HG02884 (cell line): Measurements from ENCODE around the gene RAP1GAP2.
"Not testable (repeated sequence)": the region's sequence is repeated elsewhere in the genome, so short reads cannot be mapped to it uniquely, and the experiment has no call there.

ENCODE experiments used
- ATAC-seq: cut with Tn5 transposase; IDR thresholded peaks from one replicate; pipeline ENCODE4 v1.9.1; 2021; ENCODE audit warnings: mild to moderate bottlenecking, moderate library complexity; ENCODE audit not compliant: unreplicated experiment

Gene RAP1GAP2

GRCh38 chr17:2990396-2990795 lies 194.2 kb downstream of the RAP1GAP2 start:
- no peak for ATAC-seq

- not testable (repeated sequence) for ATAC-seq
These were observed 195.3 kb downstream of the RAP1GAP2 start for GRCh38 chr17:2991396-2992180.

DNA sequence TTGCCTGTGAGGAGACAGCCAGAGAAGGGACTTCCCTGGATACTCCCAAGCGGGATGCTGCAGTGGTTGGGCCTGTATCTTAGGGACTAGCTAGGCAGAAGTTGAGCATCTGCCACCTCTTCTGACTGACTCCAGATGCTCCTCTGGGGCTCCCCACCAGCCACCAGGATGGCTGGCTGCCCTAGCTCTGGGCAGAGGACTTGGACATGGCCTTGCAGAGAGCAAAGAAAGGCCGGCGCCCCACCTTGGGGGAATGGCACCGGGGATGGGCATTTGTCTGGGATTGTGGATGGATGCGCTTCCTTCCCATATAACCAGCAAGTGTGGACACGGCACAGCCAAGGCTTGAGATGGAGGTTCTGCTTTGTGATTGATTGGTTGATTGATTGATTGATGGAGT lies 198.2 kb downstream of the RAP1GAP2 start:
- ATAC-seq, result no peak

DNA sequence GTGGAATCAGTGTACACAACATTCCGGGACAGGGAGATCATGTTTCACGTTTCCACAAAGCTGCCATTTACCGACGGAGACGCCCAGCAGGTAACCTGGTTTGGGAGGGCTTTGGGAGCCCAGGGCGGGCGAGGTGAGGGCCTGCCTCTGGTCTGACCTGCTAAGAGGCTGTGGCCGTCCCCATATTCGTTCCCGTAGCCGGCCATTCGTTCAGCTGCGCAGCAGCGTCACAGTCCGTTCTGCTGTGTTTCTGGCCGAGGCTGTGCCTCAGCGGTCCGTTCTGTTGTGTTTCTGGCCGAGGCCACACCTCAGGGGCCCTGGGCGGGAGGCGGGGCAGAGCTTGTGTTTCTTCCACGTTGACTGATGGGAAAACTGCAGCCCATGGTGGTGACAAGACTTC lies 199.1 kb downstream of the RAP1GAP2 start:
- ATAC-seq, result no peak

DNA sequence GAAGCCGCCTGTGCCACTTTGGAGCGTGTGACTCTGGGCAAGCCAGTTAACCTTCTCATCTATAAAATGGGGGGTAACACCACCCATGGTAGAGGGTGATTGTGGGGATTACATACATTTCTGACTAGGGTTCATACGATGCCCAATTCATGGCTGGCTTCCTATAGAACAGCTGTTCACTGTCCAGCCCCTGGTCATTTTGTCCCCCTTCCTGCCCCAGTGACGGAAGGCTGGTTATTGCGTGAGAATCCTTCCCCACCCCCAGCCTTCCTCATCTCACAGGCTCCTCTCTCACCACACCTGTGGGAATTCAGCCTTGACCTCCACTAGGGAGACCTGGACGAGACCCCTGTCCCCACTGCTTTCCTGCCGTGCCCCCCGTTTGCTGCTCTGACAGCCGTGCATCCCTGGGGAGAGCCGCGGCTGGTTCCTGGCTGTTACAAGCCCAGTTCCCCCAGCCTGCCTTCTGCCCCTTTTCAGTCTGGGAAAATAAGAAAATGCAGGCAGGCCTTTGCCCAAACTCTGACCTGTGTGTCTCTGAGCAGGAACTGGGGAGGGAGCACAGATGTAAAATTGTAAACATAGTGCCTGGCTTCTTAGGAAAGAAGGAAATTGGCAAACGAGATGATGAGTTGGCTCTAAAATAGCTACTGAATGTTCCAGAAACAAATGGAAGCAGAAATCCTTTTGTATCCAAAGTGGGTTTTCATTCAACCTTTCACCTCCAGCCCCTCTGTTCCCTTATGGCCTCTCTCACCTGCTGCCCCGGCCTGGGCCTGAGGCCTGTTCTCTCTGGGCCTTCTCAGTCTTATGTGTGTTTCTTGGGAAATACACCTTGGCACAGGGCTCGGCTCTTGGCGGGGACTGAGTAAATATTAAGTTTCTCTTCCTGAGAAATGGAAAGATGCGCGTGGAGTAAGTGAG lies 199.9 kb downstream of the RAP1GAP2 start:
- ATAC-seq, result no peak

DNA sequence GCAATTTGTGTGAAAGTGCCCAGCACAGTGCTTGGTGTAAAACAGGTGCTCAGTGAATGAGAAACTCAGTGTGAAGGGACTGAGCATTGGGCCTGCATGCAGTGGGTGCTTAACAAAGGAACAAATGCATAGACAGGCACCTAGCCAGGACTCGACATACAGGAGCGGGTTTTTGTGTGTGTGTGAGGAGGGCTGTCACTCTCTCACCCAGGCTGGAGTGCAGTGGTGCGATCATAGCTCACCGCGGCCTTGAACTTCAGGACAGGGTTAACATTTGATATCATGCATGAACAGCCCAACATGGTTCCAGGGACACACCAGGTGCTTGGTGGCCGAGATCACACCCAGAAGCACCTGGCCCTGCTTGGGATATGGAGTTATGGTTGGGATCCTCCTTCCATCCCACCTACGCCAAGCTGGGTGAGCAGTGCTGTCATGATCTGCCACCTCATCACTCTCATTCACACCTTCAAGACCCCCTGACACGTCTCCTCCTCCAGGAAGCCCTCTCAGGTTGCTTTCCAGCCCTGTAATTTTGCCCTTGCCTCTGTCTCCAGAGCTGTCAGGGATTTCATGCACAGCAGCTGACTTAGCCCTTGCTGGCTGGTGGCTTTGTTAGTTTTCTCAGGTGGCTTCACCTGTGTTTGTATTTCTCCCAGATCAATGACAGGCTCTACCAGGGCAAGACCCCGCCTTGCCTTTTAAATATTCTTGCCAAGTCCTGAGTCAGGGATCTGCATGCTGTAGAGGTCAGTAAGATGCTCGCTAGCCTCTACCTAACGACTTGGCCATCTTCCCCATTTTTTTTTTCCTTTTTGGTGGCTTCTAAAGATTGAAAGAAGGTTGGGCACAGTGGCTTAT lies 200.8 kb downstream of the RAP1GAP2 start:
- ATAC-seq, result no peak

DNA sequence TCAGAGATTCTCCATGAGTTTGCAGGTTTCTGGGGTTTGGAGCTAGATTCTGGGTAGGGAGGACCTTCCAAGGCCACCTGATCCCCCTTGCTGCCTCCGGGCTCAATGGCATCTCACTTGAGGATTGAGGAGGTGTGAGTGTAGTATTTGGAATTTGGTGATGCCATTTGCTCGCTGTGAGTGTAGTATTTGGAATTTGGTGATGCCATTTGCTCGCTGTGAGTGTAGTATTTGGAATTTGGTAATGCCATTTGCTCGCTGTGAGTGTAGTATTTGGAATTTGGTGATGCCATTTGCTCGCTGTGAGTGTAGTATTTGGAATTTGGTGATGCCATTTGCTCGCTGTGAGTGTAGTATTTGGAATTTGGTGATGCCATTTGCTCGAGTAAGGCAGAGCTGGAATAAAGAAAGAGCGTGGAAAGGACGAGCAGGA lies 202.2 kb downstream of the RAP1GAP2 start:
- not testable (repeated sequence) for ATAC-seq

GRCh38 chr17:3002538-3003295 lies 206.5 kb downstream of the RAP1GAP2 start:
- ATAC-seq, result peak; percentile 75

GRCh38 chr17:3003296-3004149 lies 207.3 kb downstream of the RAP1GAP2 start:
- no peak for ATAC-seq

DNA sequence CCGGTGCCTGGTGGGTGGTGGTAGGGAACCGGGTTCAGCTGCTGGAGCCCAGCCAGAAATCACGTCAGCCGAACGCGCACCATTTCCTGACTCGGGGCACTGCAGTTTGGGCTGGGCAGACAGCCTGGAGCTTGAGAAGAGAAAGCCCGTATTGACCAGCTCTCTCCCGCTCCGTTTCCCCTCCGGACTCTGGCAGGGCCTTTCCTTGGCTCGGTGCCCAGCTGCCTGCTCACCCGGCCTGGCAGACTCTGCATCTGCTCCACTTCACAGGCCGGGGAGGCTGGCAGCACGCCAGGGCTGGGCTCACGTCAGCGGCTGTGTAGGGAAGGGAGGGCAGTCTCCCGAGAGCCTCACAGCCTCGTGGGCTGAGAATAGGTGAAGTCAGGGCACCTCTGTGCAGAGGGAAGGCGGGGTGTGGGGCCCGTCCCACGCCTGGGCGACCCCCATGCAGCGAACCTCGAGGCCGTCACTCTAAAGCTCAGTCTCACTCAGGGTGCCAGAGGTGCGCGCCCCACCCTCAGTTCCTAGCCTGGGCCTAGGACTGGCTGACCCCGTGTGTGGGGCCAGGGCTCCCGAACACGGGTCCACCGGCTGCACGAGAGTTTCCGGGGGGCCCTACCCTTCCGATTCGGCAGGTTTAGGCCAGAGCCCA lies 208.0 kb downstream of the RAP1GAP2 start:
- ATAC-seq, result no peak

- ATAC-seq, result no peak
These were observed 208.7 kb downstream of the RAP1GAP2 start for GRCh38 chr17:3004925-3005324.

GRCh38 chr17:3005696-3006095 lies 209.5 kb downstream of the RAP1GAP2 start:
- no peak for ATAC-seq

- ATAC-seq, result no peak
These were observed 210.6 kb downstream of the RAP1GAP2 start for GRCh38 chr17:3006801-3007200.

GRCh38 chr17:3007651-3008121 lies 211.4 kb downstream of the RAP1GAP2 start:
- no peak for ATAC-seq

- ATAC-seq, result no peak
These were observed 212.4 kb downstream of the RAP1GAP2 start for GRCh38 chr17:3008336-3009288.

DNA sequence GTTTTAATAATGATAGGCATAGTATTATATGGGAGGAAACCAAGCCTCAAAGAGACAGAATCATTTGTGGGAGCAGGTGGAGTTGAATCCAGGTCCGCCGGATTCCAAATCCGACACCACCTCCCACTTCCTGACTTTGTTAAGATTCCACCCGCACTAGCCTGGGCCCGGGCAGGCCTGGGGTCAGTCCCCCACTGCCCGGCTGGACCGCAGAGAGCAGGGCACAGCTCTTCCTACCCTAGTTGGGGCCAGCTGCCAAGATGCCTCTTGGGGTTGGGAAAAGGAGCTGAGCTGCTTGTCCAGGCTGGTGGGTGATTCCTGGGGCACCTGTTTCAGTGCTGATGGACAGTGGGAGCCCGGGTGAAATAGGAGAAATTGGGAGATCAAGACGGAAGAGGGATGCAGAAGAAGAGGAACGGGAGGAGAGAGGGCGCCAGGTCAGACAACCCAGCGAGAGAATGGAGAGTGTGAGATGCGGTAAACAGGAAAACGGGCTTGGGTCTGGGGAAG lies 213.2 kb downstream of the RAP1GAP2 start:
- ATAC-seq, result no peak

- no peak for ATAC-seq
These were observed 215.7 kb downstream of the RAP1GAP2 start for GRCh38 chr17:3011891-3012290.
